H1 (cell line): ENCODE data around the gene CPLX1. TPM values are rescaled to one million over a fixed set of nuclear protein-coding genes. Genes with fewer than 3 reads are reported as not detected.

Experiments used
- CTCF ChIA-PET: fragments of 300-600 bp; sonication (Branson Sonifier 250); formaldehyde crosslinking; loops from one replicate; lab custom pipeline; 2021; ENCODE audit not compliant: partially characterized antibody; lab: Charles Lee
- POLR2A ChIA-PET: fragments of 300-600 bp; sonication (Branson Sonifier 250); formaldehyde crosslinking; loops from one replicate; lab custom pipeline; 2021; ENCODE audit warnings: inconsistent platforms; ENCODE audit not compliant: partially characterized antibody; lab: Charles Lee
- DNase-seq, 2 experiments: peaks; one replicate each; pipeline versions ENCODE4 v3.0.0 to v3.0.0-alpha.2; 2010 to 2022; ENCODE audit warnings: low spot score in 2 of 2, low read depth in 1 of 2, mixed read lengths in 1 of 2
- FAIRE-seq: peaks from 2 replicates; lab custom pipeline; 2011; peaks lifted over from hg19 to GRCh38; lab: Jason Lieb, UNC
- H2AFZ ChIP-seq: 2 replicates; pipeline ENCODE4 v1.8.1; 2012; ENCODE audit warnings: low read length, inconsistent platforms
- H2AK5ac ChIP-seq: 2 replicates; pipeline ENCODE4 v1.6.1; 2013; ENCODE audit warnings: low read depth, low read length
- H2BK120ac ChIP-seq: replicated peaks from 2 replicates; pipeline ENCODE3; 2013; ENCODE audit warnings: low read depth, low read length, inconsistent platforms
- H2BK12ac ChIP-seq: 2 replicates; pipeline ENCODE4 v1.6.1; 2013; ENCODE audit warnings: low read depth, low read length
- H2BK15ac ChIP-seq: 2 replicates; pipeline ENCODE4 v1.6.1; 2013; ENCODE audit warnings: low read length
- H2BK20ac ChIP-seq: 2 replicates; pipeline ENCODE4 v1.6.1; 2013; ENCODE audit warnings: low read length
- H2BK5ac ChIP-seq: 2 replicates; pipeline ENCODE4 v1.6.1; 2013; ENCODE audit warnings: low read depth, low read length
- H3K14ac ChIP-seq: 2 replicates; pipeline ENCODE4 v1.6.1; 2013; ENCODE audit warnings: inconsistent platforms; ENCODE audit not compliant: insufficient read length
- H3K18ac ChIP-seq: 2 replicates; pipeline ENCODE4 v1.6.1; 2013; ENCODE audit warnings: low read length; ENCODE audit errors: extremely low read depth
- H3K23ac ChIP-seq: 2 replicates; pipeline ENCODE4 v1.6.1; 2013; ENCODE audit warnings: inconsistent platforms; ENCODE audit not compliant: insufficient read length
- H3K23me2 ChIP-seq: 2 replicates; pipeline ENCODE4 v1.6.1; 2013; ENCODE audit warnings: low read depth, low read length
- H3K27ac ChIP-seq: 2 replicates; pipeline ENCODE4 v1.6.1; 2011; ENCODE audit warnings: low read depth, low read length, inconsistent platforms
- H3K27me3 ChIP-seq, 4 experiments: replicated peaks in 1 of 4; 1 replicate in 1 of 4; 2 replicates in 3 of 4; pipeline versions ENCODE4 v1.6.1 to v1.8.1; 2011 to 2013; ENCODE audit warnings: low read length in 3 of 4, mild to moderate bottlenecking in 3 of 4, inconsistent platforms in 2 of 4, mixed read lengths in 2 of 4, moderate library complexity in 1 of 4; ENCODE audit not compliant: control insufficient read depth in 3 of 4, insufficient read depth in 3 of 4; ENCODE audit errors: extremely low read depth in 1 of 4
- H3K36me3 ChIP-seq, 4 experiments: 2 replicates each; pipeline versions ENCODE4 v1.6.1 to v1.8.1; 2011 to 2013; ENCODE audit warnings: mild to moderate bottlenecking in 4 of 4, low read length in 3 of 4, moderate library complexity in 2 of 4, control low read depth in 1 of 4, inconsistent platforms in 1 of 4; ENCODE audit not compliant: insufficient read depth in 4 of 4, control insufficient read depth in 2 of 4
- H3K4ac ChIP-seq: replicated peaks from 2 replicates; pipeline ENCODE3; 2013; ENCODE audit warnings: low read length, low read depth, mixed read lengths, inconsistent platforms; ENCODE audit not compliant: insufficient read length
- H3K4me1 ChIP-seq, 4 experiments: replicated peaks in 1 of 4; 1 replicate in 1 of 4; 2 replicates in 3 of 4; pipeline versions ENCODE4 v1.6.1 to v1.8.1; 2011 to 2013; ENCODE audit warnings: low read length in 3 of 4, inconsistent platforms in 2 of 4, mixed read lengths in 1 of 4; ENCODE audit not compliant: insufficient read depth in 4 of 4, control insufficient read depth in 3 of 4
- H3K4me2 ChIP-seq, 2 experiments: 2 replicates each; pipeline versions ENCODE4 v1.6.1 to v1.8.1; 2011 to 2013; ENCODE audit warnings: low read depth in 2 of 2, low read length in 2 of 2, control low read depth in 1 of 2, inconsistent platforms in 1 of 2, mild to moderate bottlenecking in 1 of 2; ENCODE audit not compliant: insufficient read depth in 1 of 2
- H3K4me3 ChIP-seq, 4 experiments: fragments of 200-600, 300-600 bp in 1 of 4; sonication (generic), shearing (Covaris generic), sonication (Bioruptor Twin) in 1 of 4; 2 replicates each; pipeline versions ENCODE4 v1.5.1 to v1.8.1; 2011 to 2016; ENCODE audit warnings: low read length in 4 of 4, low read depth in 3 of 4, control low read depth in 2 of 4, inconsistent platforms in 2 of 4, mild to moderate bottlenecking in 2 of 4, mixed read lengths in 1 of 4, moderate library complexity in 1 of 4; ENCODE audit not compliant: insufficient read depth in 2 of 4; ENCODE audit errors: extremely low read depth in 1 of 4
- H3K56ac ChIP-seq: replicated peaks from 2 replicates; pipeline ENCODE3; 2013; ENCODE audit warnings: low read depth, mild to moderate bottlenecking, mixed read lengths, low read length, inconsistent platforms; ENCODE audit not compliant: insufficient read length
- H3K79me1 ChIP-seq: 2 replicates; pipeline ENCODE4 v1.6.1; 2013; ENCODE audit warnings: low read depth, low read length, control low read depth
- H3K79me2 ChIP-seq, 2 experiments: 2 replicates each; pipeline versions ENCODE4 v1.6.1 to v1.8.1; 2012 to 2013; ENCODE audit warnings: low read length in 2 of 2, mild to moderate bottlenecking in 2 of 2, inconsistent platforms in 1 of 2; ENCODE audit not compliant: insufficient read depth in 2 of 2, control insufficient read depth in 1 of 2
- H3K9ac ChIP-seq, 4 experiments: replicated peaks in 1 of 4; 1 replicate in 1 of 4; 2 replicates in 3 of 4; pipeline versions ENCODE4 v1.6.1 to v1.8.1; 2011 to 2013; ENCODE audit warnings: low read depth in 3 of 4, low read length in 3 of 4, control low read depth in 2 of 4, mild to moderate bottlenecking in 2 of 4, moderate library complexity in 2 of 4, inconsistent platforms in 1 of 4; ENCODE audit errors: extremely low read depth in 1 of 4
- H3K9me3 ChIP-seq, 2 experiments: 2 replicates each; pipeline versions ENCODE4 v1.6.1 to v1.8.1; 2012 to 2013; ENCODE audit warnings: mild to moderate bottlenecking in 2 of 2, moderate library complexity in 2 of 2, control low read depth in 1 of 2, inconsistent platforms in 1 of 2, low read depth in 1 of 2, low read length in 1 of 2, mixed read lengths in 1 of 2; ENCODE audit not compliant: insufficient read depth in 2 of 2
- H4K20me1 ChIP-seq, 2 experiments: replicated peaks in 1 of 2; 2 replicates each; pipeline versions ENCODE3 to v1.8.1; 2011 to 2013; ENCODE audit warnings: inconsistent platforms in 2 of 2, low read length in 2 of 2, mild to moderate bottlenecking in 1 of 2; ENCODE audit not compliant: insufficient read depth in 2 of 2, control insufficient read depth in 1 of 2
- H4K5ac ChIP-seq: 2 replicates; pipeline ENCODE4 v1.6.1; 2013; ENCODE audit warnings: low read length, low read depth, mixed read lengths, inconsistent platforms; ENCODE audit not compliant: insufficient read length
- H4K8ac ChIP-seq: 2 replicates; pipeline ENCODE4 v1.8.0; 2013; ENCODE audit warnings: mild to moderate bottlenecking, moderate library complexity, low read length, inconsistent platforms; ENCODE audit not compliant: insufficient read depth; ENCODE audit errors: extremely low read depth
- H4K91ac ChIP-seq: replicated peaks from 2 replicates; pipeline ENCODE3; 2013; ENCODE audit warnings: low read length, mixed read lengths, inconsistent platforms; ENCODE audit not compliant: insufficient read length
- ASH2L ChIP-seq: fragments of 200-600, 300-600 bp; sonication (generic); IDR thresholded peaks from one replicate; pipeline ENCODE4 v1.7.1; 2017; ENCODE audit warnings: low read length
- FOSL1 ChIP-seq: IDR thresholded peaks from 2 replicates; pipeline ENCODE4 v1.6.1; 2011; ENCODE audit warnings: mild to moderate bottlenecking, low read depth, low read length, moderate library complexity; ENCODE audit not compliant: insufficient read depth
- GABPA ChIP-seq: IDR thresholded peaks from 2 replicates; pipeline ENCODE4 v1.6.1; 2011; ENCODE audit warnings: mild to moderate bottlenecking, low read length, moderate library complexity, borderline replicate concordance; ENCODE audit not compliant: insufficient read depth
- HDAC6 ChIP-seq: IDR thresholded peaks from one replicate; pipeline ENCODE4 v1.7.1; 2012; ENCODE audit warnings: low read depth, mild to moderate bottlenecking, inconsistent platforms, low read length, moderate library complexity
- MAX ChIP-seq: IDR thresholded peaks from 2 replicates; pipeline ENCODE4 v1.6.1; 2012; ENCODE audit warnings: inconsistent platforms
- POU5F1 ChIP-seq: IDR thresholded peaks from 2 replicates; pipeline ENCODE4 v1.6.1; 2011; ENCODE audit warnings: low read depth, mild to moderate bottlenecking, low read length, moderate library complexity
- RBBP5 ChIP-seq: IDR thresholded peaks from 2 replicates; pipeline ENCODE4 v1.7.1; 2012; ENCODE audit warnings: low read depth, mild to moderate bottlenecking, inconsistent platforms, low read length, moderate library complexity, borderline replicate concordance
- SIRT6 ChIP-seq: IDR thresholded peaks from one replicate; pipeline ENCODE4 v1.7.1; 2012; ENCODE audit warnings: low read length, inconsistent platforms
- YY1 ChIP-seq: IDR thresholded peaks from 2 replicates; pipeline ENCODE4 v1.6.1; 2011; ENCODE audit warnings: low read depth, mild to moderate bottlenecking, low read length
- WGBS, 2 experiments: shearing (Covaris generic) in 1 of 2; methylation state at CpG; one replicate each; pipeline versions ENCODE4 v1.1.6 to v1.1.7; 2013 to 2015; ENCODE audit warnings: low lambda C conversion rate in 2 of 2, mixed read lengths in 2 of 2, inconsistent platforms in 1 of 2, low coverage in 1 of 2, missing lambda C conversion rate in 1 of 2; ENCODE audit not compliant: insufficient replicate concordance in 2 of 2, insufficient coverage in 1 of 2, insufficient read length in 1 of 2; ENCODE audit errors: extremely low coverage in 1 of 2, missing lambda C conversion rate in 1 of 2; 5-methylcytosine and 5-hydroxymethylcytosine counted together
- polyA plus RNA-seq, 7 experiments: library from polyadenylated mRNA; depleted of rRNA in 3 of 7; stranded (reverse) in 5 of 7; unstranded in 2 of 7; fragments of >200 nt in 5 of 7; fragments of 200-250 nt in 2 of 7; gene quantifications; 1 replicate in 5 of 7; 2 replicates in 1 of 7; 4 replicates in 1 of 7; pipeline versions ENCODE4 v1.2.1 to v1.2.3, GENCODE V29; 2011 to 2013; ENCODE audit warnings: missing spikeins in 2 of 7, mixed read lengths in 2 of 7
- total RNA-seq: library from RNA; stranded (reverse); fragmentation: NEBNext Ultra II Directional; extraction: Animal tissue kit (Norgen Biotek cat#: 25700); gene quantifications from 2 replicates; pipeline ENCODE4 v1.2.1, GENCODE V29; 2021

CPLX1 gene
- total and polyA plus RNA-seq, 2 of the 8 experiments (the other 6 are each of a cell fraction or from before 2014, with no cell fraction given): 0.32 to 0.56 TPM

- CTCF ChIA-PET: interaction anchor here (0.6 to 0.9 kb wide), 4 partner anchors 18 to 96 kb away, joined by 3 to 4 read pairs (median 3); no protein-coding TSS in a partner anchor
- peaks cover 25 to 75% (median 51%) of the 10 kb centered on the region in 4 experiments for H3K27me3 ChIP-seq
- WGBS, 2 experiments: 90% methylated on average over 24 of the region's 24 CpGs; no CpG with 5 or more reads in 1 of the 2 experiments
- TF ChIP-seq MAX (no peak), GABPA (no peak), FOSL1 (no peak), POU5F1 (no peak), ASH2L (no peak), HDAC6 (no peak), YY1 (no peak), RBBP5 (no peak), SIRT6 (no peak)
These were observed 5.4 kb downstream of the CPLX1 start for GRCh38 chr4:820230-821172.

More at GRCh38 chr4:820230-821172, 5.4 kb downstream of the CPLX1 start:
- no peaks in the 10 kb centered on the region; the same call in 1 of the 2 replicates for H3K23me2 ChIP-seq
- H3K56ac ChIP-seq: no peak overlapping the region
- H2BK20ac ChIP-seq: no peak overlapping the region
- H3K9ac ChIP-seq: no peak overlapping the region
- H3K9me3 ChIP-seq: no peaks in the 10 kb centered on the region
- no peak overlapping the region for H3K18ac ChIP-seq
- peaks cover 0 to 4% (median 2%) of the 10 kb centered on the region in 4 experiments; a peak in 3 of 7 replicates for H3K4me1 ChIP-seq
- no peak overlapping the region for H3K4me3 ChIP-seq
- no peak overlapping the region for H2BK5ac ChIP-seq
- no peak overlapping the region for H2BK120ac ChIP-seq
- no peak overlapping the region for H3K4me2 ChIP-seq
- FAIRE-seq (no peak), DNase-seq (no peak)
- H4K8ac ChIP-seq: no peak overlapping the region
- no peak overlapping the region for H2AFZ ChIP-seq
- no peak overlapping the region for H3K4ac ChIP-seq
- H3K23ac ChIP-seq: no peak overlapping the region
- H4K91ac ChIP-seq: no peak overlapping the region
- H3K79me1 ChIP-seq: no peaks in the 10 kb centered on the region
- H3K79me2 ChIP-seq: no peaks in the 10 kb centered on the region
- H2BK15ac ChIP-seq: no peak overlapping the region
- no peak overlapping the region for H3K27ac ChIP-seq
- H4K20me1 ChIP-seq: peaks cover 2 to 9% of the 10 kb centered on the region in 2 experiments
- no peak overlapping the region for H2AK5ac ChIP-seq
- POLR2A ChIA-PET: no interaction called here
- no peak overlapping the region for H4K5ac ChIP-seq
- H2BK12ac ChIP-seq: no peak overlapping the region
- no peak overlapping the region for H3K14ac ChIP-seq
- H3K36me3 ChIP-seq: no peaks in the 10 kb centered on the region
